ENCODE results near the gene PDLIM3. TPM values are rescaled to one million over a fixed set of nuclear protein-coding genes. Genes with fewer than 3 reads are reported as not detected.

The PDLIM3 gene
- total and polyA plus RNA-seq, 9 of the 15 experiments (the other 6 are each of a cell fraction or from before 2014, with no cell fraction given) = 0.06 TPM; not detected in 8

DNA sequence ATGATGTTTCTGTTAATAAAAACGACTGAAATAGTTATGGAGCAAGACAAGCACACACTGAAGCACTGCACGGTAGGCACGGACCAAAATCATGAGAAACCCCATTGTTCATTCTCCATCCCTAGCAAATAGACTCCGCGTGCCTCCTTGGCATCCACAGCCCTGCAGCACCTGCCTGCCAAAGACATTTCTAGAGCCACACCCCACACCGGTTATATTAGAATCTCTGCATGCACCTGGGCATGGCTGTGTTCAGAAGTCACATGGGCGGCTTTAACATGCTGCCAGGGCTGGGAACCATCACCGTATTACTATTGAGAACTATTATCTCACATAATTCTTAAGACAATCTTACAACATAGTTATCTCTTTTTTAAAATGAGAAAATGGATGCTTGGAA, 5.9 kb downstream of the PDLIM3 start:
- CTCF ChIA-PET (ENCODE audit: low intra/inter-chr PET ratio) = no interaction called here

More for the DNA sequence above, 5.9 kb downstream of the PDLIM3 start:
- POLR2A ChIA-PET = no interaction called here
- TF ChIP-seq ZNF584 (CRISPR knock-in tag; IDR thresholded peaks at IDR 0.05; ENCODE audit: low read depth) = no peak
- TF ChIP-seq GTF2E2 (tag; IDR thresholded peaks at IDR 0.05) = no peak
- no peak for TF ChIP-seq MYC (IDR thresholded peaks at IDR 0.05; ENCODE audit: low read depth, low read length)
- TF ChIP-seq MYC (CRISPR knock-in tag; IDR thresholded peaks at IDR 0.05; ENCODE audit: borderline replicate concordance, low read depth) = no peak
- no peak for TF ChIP-seq SIN3B (IDR thresholded peaks at IDR 0.05; ENCODE audit: low read depth)
- no peak for TF ChIP-seq CBFA2T2 (conservative IDR thresholded peaks at IDR 0.05)
- TF ChIP-seq, protein P1, sequence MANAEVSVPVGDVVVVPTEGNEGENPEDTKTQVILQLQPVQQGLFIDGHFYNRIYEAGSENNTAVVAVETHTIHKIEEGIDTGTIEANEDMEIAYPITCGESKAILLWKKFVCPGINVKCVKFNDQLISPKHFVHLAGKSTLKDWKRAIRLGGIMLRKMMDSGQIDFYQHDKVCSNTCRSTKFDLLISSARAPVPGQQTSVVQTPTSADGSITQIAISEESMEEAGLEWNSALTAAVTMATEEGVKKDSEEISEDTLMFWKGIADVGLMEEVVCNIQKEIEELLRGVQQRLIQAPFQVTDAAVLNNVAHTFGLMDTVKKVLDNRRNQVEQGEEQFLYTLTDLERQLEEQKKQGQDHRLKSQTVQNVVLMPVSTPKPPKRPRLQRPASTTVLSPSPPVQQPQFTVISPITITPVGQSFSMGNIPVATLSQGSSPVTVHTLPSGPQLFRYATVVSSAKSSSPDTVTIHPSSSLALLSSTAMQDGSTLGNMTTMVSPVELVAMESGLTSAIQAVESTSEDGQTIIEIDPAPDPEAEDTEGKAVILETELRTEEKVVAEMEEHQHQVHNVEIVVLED (CRISPR knock-in tag; IDR thresholded peaks at IDR 0.05) = no peak
- TF ChIP-seq, protein P2, sequence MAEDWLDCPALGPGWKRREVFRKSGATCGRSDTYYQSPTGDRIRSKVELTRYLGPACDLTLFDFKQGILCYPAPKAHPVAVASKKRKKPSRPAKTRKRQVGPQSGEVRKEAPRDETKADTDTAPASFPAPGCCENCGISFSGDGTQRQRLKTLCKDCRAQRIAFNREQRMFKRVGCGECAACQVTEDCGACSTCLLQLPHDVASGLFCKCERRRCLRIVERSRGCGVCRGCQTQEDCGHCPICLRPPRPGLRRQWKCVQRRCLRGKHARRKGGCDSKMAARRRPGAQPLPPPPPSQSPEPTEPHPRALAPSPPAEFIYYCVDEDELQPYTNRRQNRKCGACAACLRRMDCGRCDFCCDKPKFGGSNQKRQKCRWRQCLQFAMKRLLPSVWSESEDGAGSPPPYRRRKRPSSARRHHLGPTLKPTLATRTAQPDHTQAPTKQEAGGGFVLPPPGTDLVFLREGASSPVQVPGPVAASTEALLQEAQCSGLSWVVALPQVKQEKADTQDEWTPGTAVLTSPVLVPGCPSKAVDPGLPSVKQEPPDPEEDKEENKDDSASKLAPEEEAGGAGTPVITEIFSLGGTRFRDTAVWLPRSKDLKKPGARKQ (CRISPR knock-in tag; IDR thresholded peaks at IDR 0.05) = no peak
- TF ChIP-seq TOE1 (IDR thresholded peaks at IDR 0.05; ENCODE audit: borderline replicate concordance) = no peak
- no peak for TF ChIP-seq TOE1 (CRISPR knock-in tag; IDR thresholded peaks at IDR 0.05; ENCODE audit: borderline replicate concordance, low read depth)
- TF ChIP-seq KHSRP (IDR thresholded peaks at IDR 0.05) = no peak
- no peak for TF ChIP-seq SRSF7 (optimal IDR thresholded peaks at IDR 0.05; ENCODE audit: low read depth, low read length)
- TF ChIP-seq, protein P3, sequence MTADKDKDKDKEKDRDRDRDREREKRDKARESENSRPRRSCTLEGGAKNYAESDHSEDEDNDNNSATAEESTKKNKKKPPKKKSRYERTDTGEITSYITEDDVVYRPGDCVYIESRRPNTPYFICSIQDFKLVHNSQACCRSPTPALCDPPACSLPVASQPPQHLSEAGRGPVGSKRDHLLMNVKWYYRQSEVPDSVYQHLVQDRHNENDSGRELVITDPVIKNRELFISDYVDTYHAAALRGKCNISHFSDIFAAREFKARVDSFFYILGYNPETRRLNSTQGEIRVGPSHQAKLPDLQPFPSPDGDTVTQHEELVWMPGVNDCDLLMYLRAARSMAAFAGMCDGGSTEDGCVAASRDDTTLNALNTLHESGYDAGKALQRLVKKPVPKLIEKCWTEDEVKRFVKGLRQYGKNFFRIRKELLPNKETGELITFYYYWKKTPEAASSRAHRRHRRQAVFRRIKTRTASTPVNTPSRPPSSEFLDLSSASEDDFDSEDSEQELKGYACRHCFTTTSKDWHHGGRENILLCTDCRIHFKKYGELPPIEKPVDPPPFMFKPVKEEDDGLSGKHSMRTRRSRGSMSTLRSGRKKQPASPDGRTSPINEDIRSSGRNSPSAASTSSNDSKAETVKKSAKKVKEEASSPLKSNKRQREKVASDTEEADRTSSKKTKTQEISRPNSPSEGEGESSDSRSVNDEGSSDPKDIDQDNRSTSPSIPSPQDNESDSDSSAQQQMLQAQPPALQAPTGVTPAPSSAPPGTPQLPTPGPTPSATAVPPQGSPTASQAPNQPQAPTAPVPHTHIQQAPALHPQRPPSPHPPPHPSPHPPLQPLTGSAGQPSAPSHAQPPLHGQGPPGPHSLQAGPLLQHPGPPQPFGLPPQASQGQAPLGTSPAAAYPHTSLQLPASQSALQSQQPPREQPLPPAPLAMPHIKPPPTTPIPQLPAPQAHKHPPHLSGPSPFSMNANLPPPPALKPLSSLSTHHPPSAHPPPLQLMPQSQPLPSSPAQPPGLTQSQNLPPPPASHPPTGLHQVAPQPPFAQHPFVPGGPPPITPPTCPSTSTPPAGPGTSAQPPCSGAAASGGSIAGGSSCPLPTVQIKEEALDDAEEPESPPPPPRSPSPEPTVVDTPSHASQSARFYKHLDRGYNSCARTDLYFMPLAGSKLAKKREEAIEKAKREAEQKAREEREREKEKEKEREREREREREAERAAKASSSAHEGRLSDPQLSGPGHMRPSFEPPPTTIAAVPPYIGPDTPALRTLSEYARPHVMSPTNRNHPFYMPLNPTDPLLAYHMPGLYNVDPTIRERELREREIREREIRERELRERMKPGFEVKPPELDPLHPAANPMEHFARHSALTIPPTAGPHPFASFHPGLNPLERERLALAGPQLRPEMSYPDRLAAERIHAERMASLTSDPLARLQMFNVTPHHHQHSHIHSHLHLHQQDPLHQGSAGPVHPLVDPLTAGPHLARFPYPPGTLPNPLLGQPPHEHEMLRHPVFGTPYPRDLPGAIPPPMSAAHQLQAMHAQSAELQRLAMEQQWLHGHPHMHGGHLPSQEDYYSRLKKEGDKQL (CRISPR knock-in tag; IDR thresholded peaks at IDR 0.05; ENCODE audit: borderline replicate concordance) = no peak
- Histone ChIP-seq H3K9me1 (ENCODE audit: control insufficient read depth, insufficient read depth, low read length) (no peaks in the 10 kb centered on the region), H4K20me1 (replicated peaks; ENCODE audit: control insufficient read depth, insufficient read depth, low read length) (0 out of 2 replicates have a peak, but pooled peaks cover 3% of the 10 kb centered on the region), H2AFZ (ENCODE audit: low read depth, low read length) (no peak overlapping the region), H3K9me3 (replicated peaks; ENCODE audit: control insufficient read depth, insufficient read depth, low read depth, low read length) (no peaks in the 10 kb centered on the region), H3K9ac (ENCODE audit: insufficient read depth in 1 of 2, low read depth in 2 of 2, low read length in 2 of 2) (no peak overlapping the region), H3K27me3 (ENCODE audit: control insufficient read depth in 2 of 2, insufficient read depth in 2 of 2, low read length in 2 of 2) (peaks cover 15 to 24% of the 10 kb centered on the region in 2 experiments), H3K36me3 (ENCODE audit: control insufficient read depth, insufficient read depth, low read length) (no peaks in the 10 kb centered on the region), H3K4me1 (replicated peaks in 1 of 2; ENCODE audit: control insufficient read depth in 2 of 2, insufficient read depth in 2 of 2, low read length in 2 of 2) (no peaks in the 10 kb centered on the region), H3K4me2 (ENCODE audit: insufficient read depth, low read length) (no peak overlapping the region), H3K27ac (ENCODE audit: extremely low read depth, low read depth, low read length) (no peak overlapping the region), H3K79me2 (ENCODE audit: control insufficient read depth, insufficient read depth, low read length) (no peaks in the 10 kb centered on the region), H3K4me3 (no peak overlapping the region)
- DNase-seq (ENCODE audit: extremely low read depth in 1 of 4, low spot score in 3 of 4) (no peak), FAIRE-seq (no peak), ATAC-seq (no peak)
- WGBS (ENCODE audit: insufficient coverage, low coverage, missing lambda C conversion rate) = 0% methylated on average over 8 of the region's 8 CpGs
- in situ Hi-C loops (cut with MboI) = no loop called here
- intact Hi-C loops (cut with micrococcal nuclease) = loop anchor here (5.0 kb wide), 1 partner anchor 57 kb away; the partner anchor contains the start of gene CCDC110
- no TSS peak for BruUV-seq (replicated peaks)

Measured in K562 (cell line).